Duodenal mucosa (tissue), 2 donors: Measurements from ENCODE around the gene CEP192.

Experiments used
- H3K27ac ChIP-seq: one replicate; pipeline ENCODE4 v1.7.0; 2013; ENCODE audit warnings: low read depth, low read length
- H3K27me3 ChIP-seq, 2 donors: one replicate each; pipeline ENCODE4 v1.7.0; 2013; ENCODE audit warnings: low read length in 2 of 2, control low read depth in 1 of 2; ENCODE audit not compliant: insufficient read depth in 2 of 2, control insufficient read depth in 1 of 2
- H3K36me3 ChIP-seq, 2 donors: one replicate each; pipeline ENCODE4 v1.7.0; 2013; ENCODE audit warnings: low read length in 2 of 2, control low read depth in 1 of 2; ENCODE audit not compliant: insufficient read depth in 2 of 2, control insufficient read depth in 1 of 2
- H3K4me1 ChIP-seq, 2 donors: one replicate each; pipeline ENCODE4 v1.7.0; 2013; ENCODE audit warnings: low read length in 2 of 2, control low read depth in 1 of 2; ENCODE audit not compliant: insufficient read depth in 2 of 2, control insufficient read depth in 1 of 2
- H3K4me3 ChIP-seq, 2 donors: one replicate each; pipeline ENCODE4 v1.7.0; 2013; ENCODE audit warnings: low read length in 2 of 2, low read depth in 1 of 2
- H3K9ac ChIP-seq, 2 donors: one replicate each; pipeline ENCODE4 v1.7.0; 2013; ENCODE audit warnings: low read length in 2 of 2, low read depth in 1 of 2
- H3K9me3 ChIP-seq, 2 donors: one replicate each; pipeline ENCODE4 v1.7.0; 2013; ENCODE audit warnings: low read length in 2 of 2, control low read depth in 1 of 2; ENCODE audit not compliant: control insufficient read depth in 1 of 2

Gene CEP192

GRCh38 chr18:13136904-13137669, 145.9 kb downstream of the CEP192 start:
- Histone ChIP-seq H3K9me3 (no peaks in the 10 kb centered on the region), H3K4me3 (peak overlapping the region; percentile 74 to 86), H3K27ac (peak overlapping the region; percentile 13), H3K27me3 (no peaks in the 10 kb centered on the region), H3K4me1 (peaks cover 0 to 15% of the 10 kb centered on the region in 2 donors), H3K9ac (peak overlapping the region; percentile 64 to 78), H3K36me3 (no peaks in the 10 kb centered on the region)

- Histone ChIP-seq H3K27me3 (no peaks in the 10 kb centered on the region), H3K4me1 (peaks cover 0 to 15% of the 10 kb centered on the region in 2 donors), H3K9me3 (no peaks in the 10 kb centered on the region), H3K4me3 (peak overlapping the region; percentile 74 to 86), H3K27ac (peak overlapping the region; percentile 76), H3K9ac (peak overlapping the region; percentile 64 to 78), H3K36me3 (no peaks in the 10 kb centered on the region)
Observed at GRCh38 chr18:13137670-13138419, 146.7 kb downstream of the CEP192 start.

DNA sequence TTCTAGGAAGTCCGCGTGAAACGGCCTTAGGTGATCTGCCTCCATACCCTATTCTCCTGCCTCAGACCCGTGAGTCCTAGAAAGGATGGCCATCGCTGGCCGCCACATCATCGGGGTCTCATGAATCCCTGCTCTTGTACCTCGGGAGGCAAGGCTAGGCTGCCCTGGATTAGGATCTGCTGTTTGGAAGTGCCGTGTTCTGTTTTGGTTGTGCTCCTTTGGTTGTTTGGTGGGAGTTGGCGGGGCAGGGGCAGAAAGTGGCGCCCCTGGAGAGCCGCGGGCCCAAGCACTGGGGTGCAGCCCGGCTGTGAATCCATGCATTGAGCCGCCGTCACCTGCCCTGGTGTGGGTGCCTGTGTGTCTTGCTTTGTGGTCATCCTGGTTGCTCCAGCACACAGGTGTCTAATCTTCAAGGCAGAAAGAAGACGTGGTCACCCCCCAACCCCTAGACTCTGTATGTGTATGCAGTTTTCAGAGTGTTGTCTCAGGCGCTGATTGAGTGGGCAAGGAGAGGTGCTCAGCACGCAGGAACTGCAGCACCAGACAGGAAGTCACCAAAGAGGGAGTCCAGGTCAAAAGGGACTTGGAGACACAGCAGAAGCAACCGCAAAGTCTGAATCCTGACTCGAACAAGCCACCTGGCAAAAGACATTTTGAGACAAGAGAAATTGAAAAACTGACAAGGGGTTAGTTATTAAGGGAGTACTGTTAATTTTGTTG, 147.4 kb downstream of the CEP192 start:
- H3K27me3 ChIP-seq: no peaks in the 10 kb centered on the region
- H3K4me1 ChIP-seq: peaks cover 0 to 15% of the 10 kb centered on the region in 2 donors
- peak overlapping the region; percentile 76 for H3K27ac ChIP-seq
- peak overlapping the region; percentile 74 to 82 for H3K4me3 ChIP-seq
- no peaks in the 10 kb centered on the region for H3K36me3 ChIP-seq
- H3K9me3 ChIP-seq: peaks cover 3 to 6% of the 10 kb centered on the region in 2 donors
- peak overlapping the region in 1 of 2 donors; percentile 78 for H3K9ac ChIP-seq

DNA sequence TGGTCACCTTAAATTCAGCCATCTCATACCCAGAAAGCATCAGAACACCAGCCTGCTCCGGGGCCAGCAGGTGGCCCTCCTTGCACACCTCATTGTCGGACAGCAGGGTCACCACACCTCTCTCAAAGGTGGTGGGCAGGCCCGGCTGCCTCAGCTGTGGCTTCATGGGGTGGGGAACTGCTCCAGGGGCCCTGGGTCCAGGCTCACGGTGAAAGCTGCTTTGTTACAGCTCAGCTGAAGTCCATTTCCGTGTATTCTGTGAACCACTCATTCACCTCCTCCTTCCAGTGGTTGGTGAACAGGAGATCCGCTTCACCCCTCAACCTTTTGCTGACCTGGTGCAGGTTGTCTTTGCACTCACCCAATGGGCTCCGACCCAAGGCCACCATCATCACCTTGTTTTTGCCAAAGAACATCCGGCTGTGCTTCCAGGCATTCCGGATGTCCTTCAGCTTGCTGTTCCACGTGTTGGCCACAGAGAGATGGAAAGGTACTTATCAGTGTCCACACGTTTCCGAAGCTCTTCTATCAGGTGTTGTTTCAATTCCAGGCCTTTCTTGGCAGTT, 148.8 kb downstream of the CEP192 start:
- Histone ChIP-seq H3K9ac (no peak overlapping the region), H3K27ac (no peak overlapping the region), H3K27me3 (no peaks in the 10 kb centered on the region), H3K36me3 (no peaks in the 10 kb centered on the region), H3K4me1 (peaks cover 0 to 15% of the 10 kb centered on the region in 2 donors), H3K4me3 (no peak overlapping the region), H3K9me3 (peaks cover 12 to 20% of the 10 kb centered on the region in 2 donors)

DNA sequence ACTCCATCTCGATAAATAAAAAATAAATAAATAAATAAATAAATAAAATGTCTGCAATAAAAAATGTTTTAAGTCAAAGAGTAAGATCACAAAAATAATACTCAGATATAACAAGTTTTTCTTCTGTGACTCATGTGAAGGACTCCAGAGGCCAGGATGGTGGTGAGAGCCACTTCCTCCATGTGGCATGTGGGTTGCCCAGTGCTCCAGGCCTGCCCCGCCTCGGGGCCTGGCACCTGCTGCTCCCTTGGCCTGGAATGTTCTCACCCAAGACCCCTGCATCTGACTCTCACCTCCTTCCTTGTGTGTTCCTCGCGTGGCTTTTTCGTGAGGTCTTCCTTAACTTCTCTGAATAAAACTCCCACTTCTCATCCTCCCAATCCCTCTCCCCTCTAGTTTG, 150.0 kb downstream of the CEP192 start:
- Histone ChIP-seq H3K36me3 (no peaks in the 10 kb centered on the region), H3K9me3 (peaks cover 12 to 23% of the 10 kb centered on the region in 2 donors), H3K4me1 (peaks cover 0 to 10% of the 10 kb centered on the region in 2 donors), H3K4me3 (no peak overlapping the region), H3K9ac (no peak overlapping the region), H3K27ac (no peak overlapping the region), H3K27me3 (no peaks in the 10 kb centered on the region)

GRCh38 chr18:13145636-13146190, 154.6 kb downstream of the CEP192 start:
- no peaks in the 10 kb centered on the region for H3K4me1 ChIP-seq
- peaks cover 12 to 23% of the 10 kb centered on the region in 2 donors for H3K9me3 ChIP-seq
- H3K27me3 ChIP-seq: no peaks in the 10 kb centered on the region
- no peaks in the 10 kb centered on the region for H3K36me3 ChIP-seq
- H3K27ac ChIP-seq: no peak overlapping the region
- no peak overlapping the region for H3K9ac ChIP-seq
- no peak overlapping the region for H3K4me3 ChIP-seq

DNA sequence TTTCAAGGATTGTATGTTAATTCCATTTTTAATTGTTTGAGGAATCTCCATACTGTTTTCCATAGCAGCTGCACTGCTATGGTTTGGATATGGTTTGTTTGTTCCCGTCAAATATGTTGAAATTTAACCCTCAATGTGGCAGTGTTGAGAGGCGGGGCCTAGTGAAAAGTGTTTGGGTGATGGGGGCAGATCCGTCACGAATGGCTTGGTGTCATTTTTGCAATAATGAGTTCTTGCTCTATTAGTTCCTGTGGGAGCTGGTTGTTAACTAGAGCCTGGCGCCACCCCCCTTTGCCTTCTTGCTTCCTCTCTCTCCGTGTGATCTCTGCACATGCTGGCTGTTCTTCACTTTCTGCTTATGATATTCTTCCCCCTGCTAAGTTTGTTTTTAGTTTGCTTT, 156.0 kb downstream of the CEP192 start:
- H3K4me3 ChIP-seq: no peak overlapping the region
- peaks cover 12 to 23% of the 10 kb centered on the region in 2 donors for H3K9me3 ChIP-seq
- no peaks in the 10 kb centered on the region for H3K27me3 ChIP-seq
- H3K36me3 ChIP-seq: no peaks in the 10 kb centered on the region
- H3K27ac ChIP-seq: no peak overlapping the region
- no peak overlapping the region for H3K9ac ChIP-seq
- no peaks in the 10 kb centered on the region for H3K4me1 ChIP-seq

DNA sequence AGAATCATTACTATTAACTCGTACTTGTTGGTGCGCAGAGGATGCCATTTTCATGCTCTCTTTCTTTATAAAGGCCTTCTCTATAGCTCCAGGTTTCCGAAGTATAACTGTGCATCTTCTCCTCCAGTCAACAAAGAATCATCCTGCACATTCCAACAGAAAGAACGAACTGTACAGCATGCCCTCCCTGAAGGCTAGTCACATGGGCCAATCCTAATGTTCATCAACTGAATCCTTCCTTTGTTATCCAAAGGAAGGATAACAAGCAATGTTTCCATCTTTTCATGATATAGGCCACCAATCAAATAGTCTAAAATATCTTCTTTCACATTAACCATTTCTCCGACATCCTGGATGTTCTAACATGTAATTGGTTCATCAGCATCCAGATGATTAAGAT, 160.5 kb downstream of the CEP192 start:
- Histone ChIP-seq H3K9me3 (peaks cover 0 to 5% of the 10 kb centered on the region in 2 donors), H3K27me3 (no peaks in the 10 kb centered on the region), H3K4me1 (no peaks in the 10 kb centered on the region), H3K4me3 (no peak overlapping the region), H3K27ac (no peak overlapping the region), H3K9ac (no peak overlapping the region), H3K36me3 (no peaks in the 10 kb centered on the region)

- Histone ChIP-seq H3K27ac (no peak overlapping the region), H3K4me3 (no peak overlapping the region), H3K27me3 (no peaks in the 10 kb centered on the region), H3K36me3 (no peaks in the 10 kb centered on the region), H3K9ac (no peak overlapping the region), H3K9me3 (peaks cover 0 to 19% of the 10 kb centered on the region in 2 donors), H3K4me1 (no peaks in the 10 kb centered on the region)
Observed at GRCh38 chr18:13158428-13158827, 167.3 kb downstream of the CEP192 start.
